GM23338 (cell line): Measurements from ENCODE around the gene CBLIF. TPM values are rescaled to one million over a fixed set of nuclear protein-coding genes. Genes with fewer than 3 reads are reported as not detected.

ENCODE experiments used
- ATAC-seq: fragments of 200-7000 bp; cut with Tn5 transposase; 3 replicates; pipeline ENCODE4 v1.9.1; 2020
- DNase-seq: peaks from one replicate; pipeline ENCODE4 v3.0.0-alpha.2; 2015; ENCODE audit warnings: low spot score
- H2AFZ ChIP-seq: fragments of 200-600 bp; sonication (generic); 2 replicates; pipeline ENCODE4 v1.8.0; 2016; ENCODE audit warnings: antibody characterized with exemption, mild to moderate bottlenecking, moderate library complexity
- H3F3A ChIP-seq: fragments of 200-600 bp; sonication (generic); replicated peaks from 2 replicates; pipeline ENCODE4 v1.8.0; 2017; ENCODE audit warnings: antibody characterized with exemption, mixed run types, low read depth
- H3K27ac ChIP-seq: fragments of 200-600 bp; sonication (generic); 2 replicates; pipeline ENCODE4 v1.6.1; 2016; ENCODE audit warnings: low read depth
- H3K27me3 ChIP-seq: fragments of 200-600 bp; sonication (generic); 2 replicates; pipeline ENCODE4 v1.8.0; 2016; ENCODE audit warnings: mild to moderate bottlenecking, mixed run types, moderate library complexity; ENCODE audit not compliant: insufficient read depth
- H3K36me3 ChIP-seq: fragments of 200-600 bp; sonication (generic); 2 replicates; pipeline ENCODE4 v1.8.0; 2016; ENCODE audit warnings: mild to moderate bottlenecking; ENCODE audit not compliant: insufficient read depth
- H3K4me1 ChIP-seq: fragments of 200-600 bp; sonication (generic); 2 replicates; pipeline ENCODE4 v1.8.0; 2016; ENCODE audit warnings: mild to moderate bottlenecking, moderate library complexity; ENCODE audit not compliant: insufficient read depth
- H3K4me2 ChIP-seq: fragments of 200-600 bp; sonication (generic); 2 replicates; pipeline ENCODE4 v1.7.1; 2017; ENCODE audit warnings: mixed run types
- H3K4me3 ChIP-seq: fragments of 200-600 bp; sonication (generic); 2 replicates; pipeline ENCODE4 v1.6.1; 2016; ENCODE audit warnings: mixed run types
- H3K79me2 ChIP-seq: fragments of 200-600 bp; sonication (generic); replicated peaks from 2 replicates; pipeline ENCODE4 v1.8.0; 2017; ENCODE audit warnings: mild to moderate bottlenecking; ENCODE audit not compliant: insufficient read depth
- H3K9me2 ChIP-seq: fragments of 200-600 bp; sonication (generic); 2 replicates; pipeline ENCODE4 v1.8.0; 2017; ENCODE audit not compliant: insufficient read depth
- H4K20me1 ChIP-seq: fragments of 200-600 bp; sonication (generic); replicated peaks from 2 replicates; pipeline ENCODE4 v1.8.0; 2017; ENCODE audit warnings: mild to moderate bottlenecking; ENCODE audit not compliant: insufficient read depth
- H3K27ac Mint-ChIP-seq: 2 replicates; pipeline ENCODE4 v1.8.0; 2020; ENCODE audit warnings: inconsistent platforms, mild to moderate bottlenecking, moderate library complexity, mixed read lengths
- H3K27me3 Mint-ChIP-seq: 3 replicates; pipeline ENCODE4 v1.8.0; 2022; ENCODE audit warnings: low read depth, mild to moderate bottlenecking, moderate library complexity, mixed read lengths, inconsistent platforms; ENCODE audit not compliant: insufficient read depth, poor library complexity
- H3K36me3 Mint-ChIP-seq: 3 replicates; pipeline ENCODE4 v1.8.0; 2021; ENCODE audit warnings: low read depth, mild to moderate bottlenecking, inconsistent platforms, moderate library complexity, mixed read lengths
- H3K4me1 Mint-ChIP-seq: 3 replicates; pipeline ENCODE4 v1.8.0; 2020; ENCODE audit warnings: mild to moderate bottlenecking, inconsistent platforms, mixed read lengths
- H3K4me3 Mint-ChIP-seq: 3 replicates; pipeline ENCODE4 v1.8.0; 2021; ENCODE audit warnings: moderate library complexity, mild to moderate bottlenecking, inconsistent platforms, mixed read lengths
- H3K9me3 Mint-ChIP-seq: 3 replicates; pipeline ENCODE4 v1.8.0; 2020; ENCODE audit warnings: moderate library complexity, mild to moderate bottlenecking, inconsistent platforms, mixed read lengths
- CREB1 ChIP-seq: fragments of 250-450 bp; sonication (Bioruptor Pico); IDR thresholded peaks from 2 replicates; pipeline ENCODE4 v1.5.0; 2020; ENCODE audit warnings: low read depth, mild to moderate bottlenecking, moderate library complexity
- EZH2 ChIP-seq: fragments of 200-600 bp; sonication (generic); IDR thresholded peaks from one replicate; pipeline ENCODE4 v1.8.0; 2017; ENCODE audit warnings: antibody characterized with exemption, mild to moderate bottlenecking, low read depth; ENCODE audit not compliant: unreplicated experiment
- EZH2phosphoT487 ChIP-seq: fragments of 200-600 bp; sonication (generic); IDR thresholded peaks from one replicate; pipeline ENCODE4 v1.8.1; 2018; ENCODE audit warnings: antibody characterized with exemption; ENCODE audit not compliant: unreplicated experiment
- JUNB ChIP-seq: IDR thresholded peaks from one replicate; pipeline ENCODE4 v1.6.1; 2016; ENCODE audit warnings: antibody characterized with exemption; ENCODE audit not compliant: unreplicated experiment
- NANOG ChIP-seq: IDR thresholded peaks from 2 replicates; pipeline ENCODE4 v1.6.1; 2016; ENCODE audit warnings: antibody characterized with exemption, borderline replicate concordance
- POLR2AphosphoS5 ChIP-seq: IDR thresholded peaks from 2 replicates; pipeline ENCODE4 v1.6.1; 2016; ENCODE audit warnings: antibody characterized with exemption, low read depth
- STAT1 ChIP-seq: IDR thresholded peaks from one replicate; pipeline ENCODE4 v1.6.1; 2016; ENCODE audit warnings: antibody characterized with exemption; ENCODE audit not compliant: unreplicated experiment
- ZNF114 ChIP-seq: fragments of 250-450 bp; sonication (Bioruptor Pico); IDR thresholded peaks from 2 replicates; pipeline ENCODE4 v1.5.0; 2020; ENCODE audit warnings: mild to moderate bottlenecking, moderate library complexity
- ZNF331 ChIP-seq: fragments of 250-450 bp; sonication (Bioruptor Pico); IDR thresholded peaks from 2 replicates; pipeline ENCODE4 v1.5.0; 2020; ENCODE audit warnings: low read depth, mild to moderate bottlenecking, moderate library complexity
- polyA plus RNA-seq: library from polyadenylated mRNA; unstranded; fragments of >200 nt; fragmentation: Nextera tagmentation; extraction: Ambion mirVana; gene quantifications from 2 replicates; pipeline ENCODE4 v1.2.1, GENCODE V29; 2016
- total RNA-seq: library from RNA; depleted of rRNA; stranded (reverse); fragments of >200 nt; shearing (Covaris generic); gene quantifications from 2 replicates; pipeline ENCODE4 v1.2.3, GENCODE V29; 2014
- TF ChIP-seq, protein P1 (sequence below): IDR thresholded peaks from 2 replicates; pipeline ENCODE4 v1.6.1; 2016; ENCODE audit warnings: antibody characterized with exemption
- TF ChIP-seq, protein P2 (sequence below): IDR thresholded peaks from one replicate; pipeline ENCODE4 v1.6.1; 2018; ENCODE audit warnings: antibody characterized with exemption; ENCODE audit not compliant: unreplicated experiment
- TF ChIP-seq, protein P3 (sequence below), 2 experiments: fragments of 200-600 bp in 1 of 2; sonication (generic) in 1 of 2; conservative IDR thresholded peaks; 2 replicates each; pipeline versions ENCODE4 v1.5.1 to v1.6.1; 2016 to 2017; ENCODE audit warnings: antibody characterized with exemption in 2 of 2, low read depth in 2 of 2, mild to moderate bottlenecking in 2 of 2, moderate library complexity in 1 of 2
- TF ChIP-seq, protein P4 (sequence below): fragments of 250-450 bp; sonication (Bioruptor Pico); IDR thresholded peaks from 2 replicates; pipeline ENCODE4 v1.5.0; 2020; ENCODE audit warnings: mild to moderate bottlenecking, moderate library complexity

Gene CBLIF
- total and polyA plus RNA-seq, 2 experiments from 2014 or later: not detected

DNA sequence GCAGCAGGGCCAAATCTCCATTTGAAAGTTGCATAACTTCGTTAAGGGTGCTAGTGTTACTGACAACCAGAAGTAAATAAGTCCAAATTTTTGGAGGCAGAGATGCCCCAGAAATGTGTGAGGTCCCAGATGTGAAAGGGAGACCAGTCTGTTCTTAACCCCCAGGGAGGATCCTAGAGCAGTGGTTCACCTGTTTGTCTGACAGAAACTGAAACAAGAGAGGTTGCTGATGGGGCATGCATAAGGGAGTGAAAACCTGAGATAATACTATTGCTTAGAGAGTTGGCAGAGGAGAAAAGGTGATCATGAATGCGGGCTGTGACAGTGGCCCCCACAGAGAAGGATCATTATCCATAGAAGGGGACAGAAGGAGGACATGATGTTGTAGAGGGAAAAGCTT lies 3.8 kb downstream of the CBLIF start:
- H3K27me3 Mint-ChIP-seq: peaks cover 1% of the 10 kb centered on the region
- DNase-seq (no peak), ATAC-seq (no peak)
- no peaks in the 10 kb centered on the region for H3K36me3 Mint-ChIP-seq
- TF ChIP-seq, protein P1, sequence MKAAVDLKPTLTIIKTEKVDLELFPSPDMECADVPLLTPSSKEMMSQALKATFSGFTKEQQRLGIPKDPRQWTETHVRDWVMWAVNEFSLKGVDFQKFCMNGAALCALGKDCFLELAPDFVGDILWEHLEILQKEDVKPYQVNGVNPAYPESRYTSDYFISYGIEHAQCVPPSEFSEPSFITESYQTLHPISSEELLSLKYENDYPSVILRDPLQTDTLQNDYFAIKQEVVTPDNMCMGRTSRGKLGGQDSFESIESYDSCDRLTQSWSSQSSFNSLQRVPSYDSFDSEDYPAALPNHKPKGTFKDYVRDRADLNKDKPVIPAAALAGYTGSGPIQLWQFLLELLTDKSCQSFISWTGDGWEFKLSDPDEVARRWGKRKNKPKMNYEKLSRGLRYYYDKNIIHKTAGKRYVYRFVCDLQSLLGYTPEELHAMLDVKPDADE: no peak
- TF ChIP-seq STAT1: no peak
- TF ChIP-seq, protein P2, sequence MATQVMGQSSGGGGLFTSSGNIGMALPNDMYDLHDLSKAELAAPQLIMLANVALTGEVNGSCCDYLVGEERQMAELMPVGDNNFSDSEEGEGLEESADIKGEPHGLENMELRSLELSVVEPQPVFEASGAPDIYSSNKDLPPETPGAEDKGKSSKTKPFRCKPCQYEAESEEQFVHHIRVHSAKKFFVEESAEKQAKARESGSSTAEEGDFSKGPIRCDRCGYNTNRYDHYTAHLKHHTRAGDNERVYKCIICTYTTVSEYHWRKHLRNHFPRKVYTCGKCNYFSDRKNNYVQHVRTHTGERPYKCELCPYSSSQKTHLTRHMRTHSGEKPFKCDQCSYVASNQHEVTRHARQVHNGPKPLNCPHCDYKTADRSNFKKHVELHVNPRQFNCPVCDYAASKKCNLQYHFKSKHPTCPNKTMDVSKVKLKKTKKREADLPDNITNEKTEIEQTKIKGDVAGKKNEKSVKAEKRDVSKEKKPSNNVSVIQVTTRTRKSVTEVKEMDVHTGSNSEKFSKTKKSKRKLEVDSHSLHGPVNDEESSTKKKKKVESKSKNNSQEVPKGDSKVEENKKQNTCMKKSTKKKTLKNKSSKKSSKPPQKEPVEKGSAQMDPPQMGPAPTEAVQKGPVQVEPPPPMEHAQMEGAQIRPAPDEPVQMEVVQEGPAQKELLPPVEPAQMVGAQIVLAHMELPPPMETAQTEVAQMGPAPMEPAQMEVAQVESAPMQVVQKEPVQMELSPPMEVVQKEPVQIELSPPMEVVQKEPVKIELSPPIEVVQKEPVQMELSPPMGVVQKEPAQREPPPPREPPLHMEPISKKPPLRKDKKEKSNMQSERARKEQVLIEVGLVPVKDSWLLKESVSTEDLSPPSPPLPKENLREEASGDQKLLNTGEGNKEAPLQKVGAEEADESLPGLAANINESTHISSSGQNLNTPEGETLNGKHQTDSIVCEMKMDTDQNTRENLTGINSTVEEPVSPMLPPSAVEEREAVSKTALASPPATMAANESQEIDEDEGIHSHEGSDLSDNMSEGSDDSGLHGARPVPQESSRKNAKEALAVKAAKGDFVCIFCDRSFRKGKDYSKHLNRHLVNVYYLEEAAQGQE: no peak
- TF ChIP-seq POLR2AphosphoS5: no peak
- no peak for TF ChIP-seq ZNF331 (CRISPR knock-in tag)
- TF ChIP-seq EZH2phosphoT487: no peak
- no peak for TF ChIP-seq CREB1 (CRISPR knock-in tag)
- TF ChIP-seq NANOG: no peak
- TF ChIP-seq JUNB: no peak
- no peak for TF ChIP-seq EZH2
- TF ChIP-seq ZNF114: no peak
- TF ChIP-seq, protein P3, sequence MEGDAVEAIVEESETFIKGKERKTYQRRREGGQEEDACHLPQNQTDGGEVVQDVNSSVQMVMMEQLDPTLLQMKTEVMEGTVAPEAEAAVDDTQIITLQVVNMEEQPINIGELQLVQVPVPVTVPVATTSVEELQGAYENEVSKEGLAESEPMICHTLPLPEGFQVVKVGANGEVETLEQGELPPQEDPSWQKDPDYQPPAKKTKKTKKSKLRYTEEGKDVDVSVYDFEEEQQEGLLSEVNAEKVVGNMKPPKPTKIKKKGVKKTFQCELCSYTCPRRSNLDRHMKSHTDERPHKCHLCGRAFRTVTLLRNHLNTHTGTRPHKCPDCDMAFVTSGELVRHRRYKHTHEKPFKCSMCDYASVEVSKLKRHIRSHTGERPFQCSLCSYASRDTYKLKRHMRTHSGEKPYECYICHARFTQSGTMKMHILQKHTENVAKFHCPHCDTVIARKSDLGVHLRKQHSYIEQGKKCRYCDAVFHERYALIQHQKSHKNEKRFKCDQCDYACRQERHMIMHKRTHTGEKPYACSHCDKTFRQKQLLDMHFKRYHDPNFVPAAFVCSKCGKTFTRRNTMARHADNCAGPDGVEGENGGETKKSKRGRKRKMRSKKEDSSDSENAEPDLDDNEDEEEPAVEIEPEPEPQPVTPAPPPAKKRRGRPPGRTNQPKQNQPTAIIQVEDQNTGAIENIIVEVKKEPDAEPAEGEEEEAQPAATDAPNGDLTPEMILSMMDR (conservative IDR thresholded peaks at IDR 0.05; ENCODE audit: low read depth in 2 of 2): no peak
- TF ChIP-seq, protein P4, sequence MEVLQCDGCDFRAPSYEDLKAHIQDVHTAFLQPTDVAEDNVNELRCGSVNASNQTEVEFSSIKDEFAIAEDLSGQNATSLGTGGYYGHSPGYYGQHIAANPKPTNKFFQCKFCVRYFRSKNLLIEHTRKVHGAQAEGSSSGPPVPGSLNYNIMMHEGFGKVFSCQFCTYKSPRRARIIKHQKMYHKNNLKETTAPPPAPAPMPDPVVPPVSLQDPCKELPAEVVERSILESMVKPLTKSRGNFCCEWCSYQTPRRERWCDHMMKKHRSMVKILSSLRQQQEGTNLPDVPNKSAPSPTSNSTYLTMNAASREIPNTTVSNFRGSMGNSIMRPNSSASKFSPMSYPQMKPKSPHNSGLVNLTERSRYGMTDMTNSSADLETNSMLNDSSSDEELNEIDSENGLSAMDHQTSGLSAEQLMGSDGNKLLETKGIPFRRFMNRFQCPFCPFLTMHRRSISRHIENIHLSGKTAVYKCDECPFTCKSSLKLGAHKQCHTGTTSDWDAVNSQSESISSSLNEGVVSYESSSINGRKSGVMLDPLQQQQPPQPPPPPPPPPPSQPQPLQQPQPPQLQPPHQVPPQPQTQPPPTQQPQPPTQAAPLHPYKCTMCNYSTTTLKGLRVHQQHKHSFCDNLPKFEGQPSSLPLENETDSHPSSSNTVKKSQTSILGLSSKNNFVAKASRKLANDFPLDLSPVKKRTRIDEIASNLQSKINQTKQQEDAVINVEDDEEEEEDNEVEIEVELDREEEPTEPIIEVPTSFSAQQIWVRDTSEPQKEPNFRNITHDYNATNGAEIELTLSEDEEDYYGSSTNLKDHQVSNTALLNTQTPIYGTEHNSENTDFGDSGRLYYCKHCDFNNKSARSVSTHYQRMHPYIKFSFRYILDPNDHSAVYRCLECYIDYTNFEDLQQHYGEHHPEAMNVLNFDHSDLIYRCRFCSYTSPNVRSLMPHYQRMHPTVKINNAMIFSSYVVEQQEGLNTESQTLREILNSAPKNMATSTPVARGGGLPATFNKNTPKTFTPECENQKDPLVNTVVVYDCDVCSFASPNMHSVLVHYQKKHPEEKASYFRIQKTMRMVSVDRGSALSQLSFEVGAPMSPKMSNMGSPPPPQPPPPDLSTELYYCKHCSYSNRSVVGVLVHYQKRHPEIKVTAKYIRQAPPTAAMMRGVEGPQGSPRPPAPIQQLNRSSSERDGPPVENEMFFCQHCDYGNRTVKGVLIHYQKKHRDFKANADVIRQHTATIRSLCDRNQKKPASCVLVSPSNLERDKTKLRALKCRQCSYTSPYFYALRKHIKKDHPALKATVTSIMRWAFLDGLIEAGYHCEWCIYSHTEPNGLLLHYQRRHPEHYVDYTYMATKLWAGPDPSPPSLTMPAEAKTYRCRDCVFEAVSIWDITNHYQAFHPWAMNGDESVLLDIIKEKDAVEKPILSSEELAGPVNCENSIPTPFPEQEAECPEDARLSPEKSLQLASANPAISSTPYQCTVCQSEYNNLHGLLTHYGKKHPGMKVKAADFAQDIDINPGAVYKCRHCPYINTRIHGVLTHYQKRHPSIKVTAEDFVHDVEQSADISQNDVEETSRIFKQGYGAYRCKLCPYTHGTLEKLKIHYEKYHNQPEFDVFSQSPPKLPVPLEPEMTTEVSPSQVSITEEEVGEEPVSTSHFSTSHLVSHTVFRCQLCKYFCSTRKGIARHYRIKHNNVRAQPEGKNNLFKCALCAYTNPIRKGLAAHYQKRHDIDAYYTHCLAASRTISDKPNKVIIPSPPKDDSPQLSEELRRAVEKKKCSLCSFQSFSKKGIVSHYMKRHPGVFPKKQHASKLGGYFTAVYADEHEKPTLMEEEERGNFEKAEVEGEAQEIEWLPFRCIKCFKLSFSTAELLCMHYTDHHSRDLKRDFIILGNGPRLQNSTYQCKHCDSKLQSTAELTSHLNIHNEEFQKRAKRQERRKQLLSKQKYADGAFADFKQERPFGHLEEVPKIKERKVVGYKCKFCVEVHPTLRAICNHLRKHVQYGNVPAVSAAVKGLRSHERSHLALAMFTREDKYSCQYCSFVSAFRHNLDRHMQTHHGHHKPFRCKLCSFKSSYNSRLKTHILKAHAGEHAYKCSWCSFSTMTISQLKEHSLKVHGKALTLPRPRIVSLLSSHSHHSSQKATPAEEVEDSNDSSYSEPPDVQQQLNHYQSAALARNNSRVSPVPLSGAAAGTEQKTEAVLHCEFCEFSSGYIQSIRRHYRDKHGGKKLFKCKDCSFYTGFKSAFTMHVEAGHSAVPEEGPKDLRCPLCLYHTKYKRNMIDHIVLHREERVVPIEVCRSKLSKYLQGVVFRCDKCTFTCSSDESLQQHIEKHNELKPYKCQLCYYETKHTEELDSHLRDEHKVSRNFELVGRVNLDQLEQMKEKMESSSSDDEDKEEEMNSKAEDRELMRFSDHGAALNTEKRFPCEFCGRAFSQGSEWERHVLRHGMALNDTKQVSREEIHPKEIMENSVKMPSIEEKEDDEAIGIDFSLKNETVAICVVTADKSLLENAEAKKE (CRISPR knock-in tag): no peak
- H3K4me1 Mint-ChIP-seq: peaks cover 4% of the 10 kb centered on the region
- Histone ChIP-seq H4K20me1 (no peaks in the 10 kb centered on the region), H3K36me3 (no peaks in the 10 kb centered on the region), H3K9me2 (0 out of 2 replicates have a peak, but pooled peaks cover 5% of the 10 kb centered on the region), H3F3A (no peaks in the 10 kb centered on the region), H3K79me2 (no peaks in the 10 kb centered on the region), H2AFZ (no peak overlapping the region), H3K27me3 (no peaks in the 10 kb centered on the region), H3K27ac (no peak overlapping the region), H3K4me2 (no peak overlapping the region), H3K4me3 (no peak overlapping the region), H3K4me1 (peaks cover 11% of the 10 kb centered on the region)
- H3K27ac Mint-ChIP-seq: no peak overlapping the region
- H3K4me3 Mint-ChIP-seq: no peak overlapping the region
- H3K9me3 Mint-ChIP-seq: no peaks in the 10 kb centered on the region
